Right lung (tissue), 10 donors: Measurements from ENCODE around the gene NR1D1. TPM values are rescaled to one million over a fixed set of nuclear protein-coding genes. Genes with fewer than 3 reads are reported as not detected.
"Not testable (repeated sequence)": the region's sequence is repeated elsewhere in the genome, so short reads cannot be mapped to it uniquely, and the experiment has no call there.

Experiments
- DNase-seq, 2 donors: peaks; one replicate each; pipeline ENCODE4 v3.0.0-alpha.2; 2013
- long read RNA-seq, 8 donors: transcript quantifications; one replicate each; lab custom pipeline, GENCODE V29; 2026
- polyA plus RNA-seq, 5 donors: library from polyadenylated mRNA; unstranded; fragments of 120-200 nt; gene quantifications; one replicate each; pipeline versions ENCODE4 v1.2.1 to v1.2.3, GENCODE V29; 2013; ENCODE audit warnings: inconsistent platforms in 1 of 5, low replicate concordance in 1 of 5; ENCODE audit not compliant: insufficient read length in 5 of 5, insufficient read depth in 1 of 5

The NR1D1 gene
- 1 to 10 TPM; 2.3 to 5.2 (median 4.6) TPM for polyA plus RNA-seq
- long read RNA-seq, donor 1, partial matches to known transcripts: 38 of 130 reads
- long read RNA-seq, donor 1, other reads (novel, unspliced or antisense): 92 of 130 reads
- long read RNA-seq, donor 2, partial matches to known transcripts: 62 of 62 reads
- long read RNA-seq, donor 2, other reads (novel, unspliced or antisense): 0 of 62 reads
- long read RNA-seq, donor 3: 0 reads
- long read RNA-seq, donor 4: 0 reads
- long read RNA-seq, donor 5, partial matches to known transcripts: 104 of 120 reads
- long read RNA-seq, donor 5, other reads (novel, unspliced or antisense): 16 of 120 reads
- long read RNA-seq, donor 6, partial matches to known transcripts: 281 of 289 reads
- long read RNA-seq, donor 6, other reads (novel, unspliced or antisense): 7 of 289 reads
- long read RNA-seq, donor 7: 0 reads
- long read RNA-seq, donor 8: 0 reads

DNA sequence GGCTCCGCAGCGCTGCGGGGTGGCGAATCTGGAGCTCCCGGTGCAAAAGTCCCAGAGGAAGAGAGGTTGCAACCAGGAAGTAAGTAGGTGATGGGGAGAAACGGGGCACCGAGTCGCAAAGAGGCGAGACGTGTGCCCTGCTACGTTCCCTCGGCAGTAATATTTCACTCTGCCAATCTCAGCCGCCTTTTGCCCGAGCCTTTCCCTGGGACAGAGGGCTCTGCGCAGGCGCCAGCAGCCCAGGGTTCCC is at the start of gene NR1D1:
Gene NR1D1 (minus strand): TSS at position 171 of the 250 bp plus-strand sequence. CDS start 495 bp downstream, outside the sequence.
- DNase-seq: no peak

DNA sequence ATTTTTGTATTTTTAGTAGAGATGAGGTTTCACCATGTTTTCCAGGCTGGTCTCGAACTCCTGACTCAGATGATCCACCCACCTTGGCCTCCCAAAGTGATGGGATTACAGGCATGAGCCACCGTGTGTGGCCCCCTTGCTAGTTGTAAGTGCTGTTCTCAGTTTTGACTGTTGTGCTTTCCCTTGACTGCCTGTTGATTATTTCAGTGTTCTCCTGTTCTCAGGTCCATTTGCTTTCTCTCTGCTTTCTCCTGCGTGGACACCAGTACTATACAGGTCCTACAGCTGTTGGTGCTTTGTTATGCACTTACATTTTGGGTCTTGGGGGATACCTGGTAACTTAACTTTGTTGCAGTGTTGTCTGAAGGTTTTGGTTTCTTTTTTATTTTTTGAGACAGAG is 48.1 kb upstream of the NR1D1 start:
- no peak for DNase-seq

DNA sequence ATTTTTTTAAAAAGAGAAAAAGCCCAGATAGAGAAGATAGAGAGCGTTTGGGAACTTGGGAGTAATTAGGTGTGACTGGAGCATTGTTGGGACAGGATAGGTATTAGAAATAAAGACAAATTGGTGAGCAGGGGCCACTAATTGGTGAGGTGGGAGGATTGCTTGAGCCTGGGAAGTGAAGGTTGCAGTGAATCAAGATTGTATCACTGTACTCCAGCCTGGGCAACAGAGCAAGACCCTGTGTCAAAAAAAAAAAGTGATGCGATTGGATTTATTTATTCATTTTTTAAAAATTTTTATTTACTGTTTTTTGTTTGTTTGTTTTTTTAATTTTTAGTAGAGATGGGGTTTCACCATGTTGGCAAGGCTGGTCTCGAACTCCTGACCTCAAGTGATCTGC is 45.1 kb upstream of the NR1D1 start:
- DNase-seq: no peak

DNA sequence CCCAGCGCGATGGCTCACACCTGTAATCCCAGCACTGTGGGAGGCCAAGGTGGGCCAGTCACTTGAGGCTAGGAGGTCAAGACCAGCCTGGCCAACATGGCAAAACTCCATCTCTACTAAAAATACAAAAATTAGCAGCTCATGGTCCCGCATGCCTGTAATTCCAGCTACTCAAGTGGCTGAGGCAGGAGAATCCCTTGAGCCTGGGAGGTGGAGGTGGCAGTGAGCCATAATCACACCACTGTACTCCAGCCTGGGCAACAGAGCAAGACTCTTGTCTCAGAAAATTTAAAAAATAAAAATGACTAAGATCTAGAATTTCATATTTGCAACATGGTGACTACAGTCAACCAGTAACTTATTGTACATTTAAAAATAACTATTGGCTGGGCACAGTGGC is 42.8 kb upstream of the NR1D1 start:
- not testable (repeated sequence) for DNase-seq

DNA sequence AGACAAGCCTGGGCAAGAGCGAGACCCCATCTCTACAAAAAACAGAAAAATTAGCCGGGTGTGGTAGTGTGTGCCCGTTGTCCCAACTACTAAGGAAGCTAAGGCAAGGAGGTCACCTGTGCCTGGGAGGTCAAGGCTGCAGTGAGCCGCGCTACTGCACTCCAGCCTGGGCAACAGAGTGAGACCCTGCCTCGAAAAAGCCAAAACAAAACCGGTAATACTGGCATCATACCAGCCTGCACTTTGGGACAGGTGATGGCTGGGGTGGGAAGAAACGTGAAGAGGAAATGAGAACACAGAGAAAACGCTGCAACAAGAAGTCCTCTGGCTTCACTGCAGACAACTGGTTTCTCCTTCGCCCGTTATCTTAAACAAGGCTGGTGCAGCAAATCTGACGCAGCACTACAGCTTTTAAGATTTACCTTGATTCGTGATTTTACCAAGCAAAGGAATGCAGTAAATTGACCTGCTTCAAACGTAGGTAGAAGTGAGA is 39.2 kb upstream of the NR1D1 start:
- DNase-seq: no peak

DNA sequence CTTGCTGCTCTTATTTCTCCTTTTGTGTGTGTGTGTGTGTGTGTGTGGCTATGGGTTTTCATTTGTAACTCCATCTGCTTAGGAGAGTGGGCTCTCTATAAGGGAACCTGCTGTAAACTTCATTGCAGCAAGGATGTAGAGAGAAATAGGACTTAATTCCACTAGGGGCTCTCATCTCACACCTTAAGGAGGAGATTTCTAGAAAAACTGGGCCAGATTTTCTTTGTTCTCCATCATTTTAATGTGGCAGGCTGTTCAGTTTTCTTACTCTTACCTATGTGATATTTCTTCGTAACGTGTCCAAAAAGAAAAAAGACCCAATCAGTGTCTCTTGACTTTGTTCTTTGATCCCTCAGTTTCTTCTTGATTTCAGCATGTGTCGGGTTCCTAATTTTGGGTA is 35.4 kb upstream of the NR1D1 start:
- no peak for DNase-seq

DNA sequence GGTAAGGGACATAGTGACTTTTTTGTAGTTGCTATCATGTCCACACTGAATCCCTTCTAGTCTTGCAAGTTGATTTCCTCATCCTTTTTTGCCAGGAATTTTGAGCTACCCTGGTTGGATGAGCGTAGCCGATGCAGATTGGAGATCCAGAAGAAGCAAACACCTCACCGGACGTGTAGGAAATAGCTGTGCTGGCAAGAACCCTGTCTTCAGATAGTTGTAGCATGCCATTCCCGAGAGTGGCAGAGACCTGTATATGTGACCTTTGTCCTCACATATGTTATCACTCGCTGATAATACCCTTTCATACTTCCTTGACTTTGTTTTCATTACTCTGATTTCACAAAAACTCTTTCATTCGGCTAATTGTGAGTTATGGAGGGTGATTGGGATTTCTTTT is 33.8 kb upstream of the NR1D1 start:
- no peak for DNase-seq

DNA sequence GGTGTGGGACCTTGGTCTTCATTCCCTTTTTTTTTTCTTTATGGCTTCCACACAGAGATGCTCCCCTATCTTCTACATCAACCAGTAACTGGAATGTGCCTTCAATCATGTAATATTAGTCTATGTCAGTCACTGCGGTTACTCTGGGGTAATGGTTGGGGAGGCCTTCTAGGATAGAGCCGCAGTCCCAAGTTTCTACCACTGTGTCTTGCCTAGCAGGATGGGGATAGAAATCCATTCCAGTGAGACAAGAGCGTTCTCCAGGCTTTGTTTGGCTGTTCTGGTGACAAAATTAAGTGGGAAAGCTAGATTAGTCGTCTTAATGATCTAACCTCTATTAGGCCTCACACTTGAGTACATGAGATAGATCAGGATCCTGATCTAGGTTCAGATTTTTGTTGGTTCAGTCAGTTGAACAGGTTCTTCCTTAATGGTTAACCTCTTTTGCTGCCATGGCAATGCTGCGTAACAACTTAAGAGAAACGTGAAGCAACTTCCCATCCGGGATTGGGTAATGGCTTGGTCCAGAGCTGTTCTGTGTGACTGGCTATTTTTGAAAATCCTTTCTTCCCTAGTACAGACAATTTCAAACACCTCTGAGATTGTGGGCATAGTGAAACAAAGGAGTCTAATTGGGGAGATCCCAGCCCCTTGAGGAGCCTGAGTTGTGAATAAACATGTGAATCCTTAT is 30.1 kb upstream of the NR1D1 start:
- DNase-seq: no peak

DNA sequence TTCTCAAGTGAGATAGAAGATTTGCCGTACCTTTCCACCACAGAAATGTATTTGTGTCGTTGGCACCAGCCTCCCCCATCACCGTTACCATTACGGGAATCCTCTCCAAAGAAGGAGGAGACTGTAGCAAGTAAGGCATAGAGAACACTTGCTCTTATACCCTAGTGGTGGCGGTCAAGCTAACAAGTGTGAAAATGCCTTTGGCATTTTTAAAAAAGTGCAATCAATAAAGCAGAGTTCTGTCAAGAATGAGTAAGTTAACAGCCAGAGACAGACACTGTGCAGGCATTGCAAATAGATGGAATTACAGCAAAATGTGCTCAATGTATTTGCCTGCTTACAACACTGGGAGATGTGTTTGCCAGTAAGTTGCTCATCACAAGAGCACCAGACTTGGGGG is 29.1 kb upstream of the NR1D1 start:
- DNase-seq: no peak

DNA sequence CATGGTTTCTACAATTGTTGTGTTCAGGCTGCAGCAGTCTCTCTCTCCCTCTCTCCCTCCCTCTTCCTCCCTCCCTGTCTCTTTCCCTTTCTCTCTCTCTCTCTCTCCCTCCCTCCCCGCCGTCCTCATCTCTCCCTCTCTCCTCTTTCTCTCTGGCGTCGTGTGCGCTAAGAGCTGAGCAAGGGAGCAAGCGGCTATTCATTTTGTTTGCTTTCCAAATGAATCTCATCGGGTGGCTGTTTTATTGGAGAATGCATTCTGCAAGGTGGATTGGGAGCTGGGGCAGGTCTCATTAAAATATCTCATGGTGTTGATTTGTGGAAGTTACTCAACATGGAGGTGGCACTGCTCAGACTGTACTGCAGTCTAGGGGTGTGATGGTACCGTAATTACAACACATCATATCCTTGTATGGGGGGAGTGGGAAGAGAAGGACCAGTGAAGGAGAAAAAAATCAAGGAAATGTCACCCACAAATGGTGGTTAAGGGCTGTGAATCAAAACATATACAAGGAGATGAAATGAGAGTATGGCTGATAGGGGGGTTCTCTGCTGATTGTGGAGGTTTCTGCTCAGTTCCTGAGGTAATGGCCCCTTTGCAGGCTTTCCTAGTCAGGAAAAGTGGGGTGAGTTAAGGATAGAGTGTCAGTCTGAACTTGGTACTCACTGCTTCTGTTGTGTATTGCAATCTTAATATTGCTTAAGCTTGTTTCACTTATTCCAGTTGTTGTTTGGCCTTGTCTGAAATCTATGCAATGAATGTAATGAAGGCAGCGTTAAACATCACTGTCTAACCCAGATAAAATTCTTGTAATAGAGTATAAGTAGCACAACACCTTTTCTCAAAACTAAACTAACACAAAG is 24.1 kb upstream of the NR1D1 start:
- no peak for DNase-seq

DNA sequence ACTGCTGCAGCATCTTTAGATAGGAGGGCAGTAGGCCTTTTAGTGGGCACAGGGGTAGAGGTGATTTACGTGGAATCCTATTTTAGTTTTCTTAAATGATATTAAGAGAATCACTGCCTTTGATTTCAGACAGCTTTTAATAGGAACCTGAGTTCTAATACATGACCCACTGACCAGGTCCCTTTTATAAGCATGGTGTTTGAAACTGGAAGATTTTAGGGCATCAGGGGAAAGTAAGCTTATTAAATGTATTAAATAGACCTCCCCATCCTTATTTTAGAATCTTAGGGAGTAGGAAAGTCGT is 23.4 kb upstream of the NR1D1 start:
- DNase-seq: no peak

DNA sequence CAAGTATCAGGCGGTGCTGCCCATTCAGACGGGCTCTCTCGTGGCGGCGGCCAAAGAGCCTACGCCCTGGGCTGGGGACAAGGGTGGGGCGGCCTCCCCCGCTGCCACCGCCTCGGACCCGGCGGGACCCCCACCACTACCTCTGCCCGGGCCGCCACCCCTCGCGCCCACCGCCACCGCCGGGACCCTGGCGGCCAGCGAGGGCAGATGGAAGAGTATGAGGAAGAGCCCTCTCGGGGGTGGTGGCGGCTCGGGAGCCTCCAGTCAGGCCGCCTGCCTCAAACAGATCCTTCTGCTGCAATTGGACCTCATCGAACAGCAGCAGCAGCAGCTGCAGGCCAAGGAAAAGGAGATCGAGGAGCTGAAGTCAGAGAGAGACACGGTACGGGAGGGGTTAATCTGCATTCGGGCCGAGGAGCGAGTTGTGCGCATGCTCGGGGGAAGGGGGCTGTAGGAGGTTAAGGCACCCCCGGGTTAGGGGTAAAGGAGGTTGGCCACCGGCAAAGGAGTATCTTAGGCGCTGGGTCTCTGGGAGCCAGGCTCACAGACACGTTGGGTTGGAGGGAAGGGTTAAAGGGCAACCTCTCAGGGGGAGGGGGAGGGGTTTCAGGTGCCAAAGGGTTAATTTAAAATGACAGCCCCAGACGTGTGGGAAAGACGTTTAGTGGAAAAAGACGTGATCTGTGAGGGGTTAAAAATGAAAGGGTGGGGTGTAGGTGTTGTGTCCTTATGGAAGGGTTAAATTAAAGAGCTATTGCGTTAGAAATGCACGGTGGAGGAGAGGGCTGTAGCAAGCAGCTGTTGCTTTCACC is 22.8 kb upstream of the NR1D1 start:
- no peak for DNase-seq

DNA sequence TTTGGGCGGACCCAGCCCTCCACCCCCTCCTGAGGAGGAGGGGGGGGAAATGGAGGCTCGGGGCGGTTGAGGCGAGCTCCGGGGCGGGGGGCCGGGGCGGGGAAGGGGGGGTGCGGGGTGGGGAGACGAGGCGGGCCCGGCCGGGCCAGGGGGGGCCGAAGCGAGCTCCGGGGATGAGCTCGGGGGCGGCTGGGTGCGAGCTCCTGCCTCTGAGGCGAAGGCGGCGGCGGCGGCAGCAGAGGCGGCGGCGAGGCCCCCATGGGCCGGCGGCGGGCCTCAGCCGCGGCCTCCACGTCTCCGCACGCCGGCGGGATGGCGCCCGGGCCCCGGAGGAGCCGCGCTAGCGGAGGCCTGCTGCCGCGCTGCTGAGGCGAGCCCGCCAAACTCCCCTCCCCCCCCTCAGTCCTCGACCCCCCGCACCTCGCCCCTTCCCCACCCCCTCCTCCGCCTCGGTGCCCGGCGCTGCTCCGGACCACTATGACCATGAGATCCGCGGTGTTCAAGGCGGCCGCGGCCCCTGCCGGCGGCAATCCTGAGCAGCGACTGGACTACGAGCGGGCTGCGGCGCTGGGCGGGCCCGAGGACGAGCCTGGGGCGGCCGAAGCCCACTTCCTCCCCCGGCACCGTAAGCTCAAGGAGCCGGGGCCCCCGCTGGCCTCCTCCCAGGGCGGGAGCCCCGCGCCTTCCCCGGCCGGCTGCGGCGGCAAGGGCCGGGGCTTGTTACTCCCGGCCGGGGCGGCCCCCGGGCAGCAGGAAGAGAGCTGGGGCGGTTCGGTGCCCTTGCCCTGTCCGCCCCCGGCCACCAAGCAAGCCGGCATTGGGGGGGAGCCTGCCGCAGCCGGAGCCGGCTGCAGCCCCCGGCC is 22.0 kb upstream of the NR1D1 start:
- DNase-seq: no peak

DNA sequence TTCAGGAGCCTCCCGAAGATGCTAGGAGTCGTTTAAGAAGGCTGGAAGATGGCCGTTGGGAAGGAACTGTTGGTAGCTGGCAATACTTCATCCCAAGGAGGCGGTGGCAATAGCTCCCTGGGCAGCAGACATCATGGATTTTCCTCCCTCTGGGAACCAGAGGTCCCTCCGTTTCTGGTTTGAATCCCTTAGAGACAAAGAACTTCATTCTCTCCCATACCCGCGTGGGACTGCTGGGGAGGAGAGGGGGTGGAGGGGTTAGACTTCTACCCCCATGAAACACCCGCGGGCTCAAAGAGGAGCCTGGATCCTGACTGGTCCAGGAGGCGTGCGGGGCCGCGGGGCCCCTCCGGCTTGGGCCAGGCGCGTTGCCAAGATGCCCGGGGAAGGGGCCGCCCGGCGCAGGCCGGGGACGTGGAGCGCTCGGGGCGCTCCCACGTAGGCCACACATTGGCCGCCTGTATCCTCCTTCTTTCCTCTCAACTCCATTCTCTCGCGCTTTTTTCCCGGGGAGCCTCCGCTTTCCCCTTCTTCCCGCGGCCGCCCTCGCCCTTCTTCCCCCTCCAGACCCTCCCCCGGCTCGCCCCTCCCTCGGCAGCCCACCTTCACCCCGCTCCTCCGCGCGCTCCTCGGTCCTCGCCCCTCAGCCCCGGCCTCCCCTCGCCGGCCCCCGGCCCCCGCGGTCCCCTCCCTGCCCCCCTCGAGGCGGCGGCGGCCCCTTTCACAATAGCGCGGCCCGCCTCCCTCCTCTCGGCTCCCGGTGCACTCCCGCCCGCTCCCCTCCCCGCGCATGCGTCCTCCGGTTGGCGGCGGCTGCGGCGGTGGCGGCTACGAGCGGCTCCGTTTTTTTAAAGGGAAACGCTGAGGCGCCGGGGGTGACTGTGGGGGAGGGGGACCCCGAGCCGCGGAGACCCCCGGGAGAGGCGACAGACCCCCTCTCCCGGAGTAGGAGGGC is 21.1 kb upstream of the NR1D1 start, which contains the start of gene MSL1:
Gene MSL1 (plus strand): TSS at position 791 of the 955 bp plus-strand sequence. CDS start 642 bp downstream, outside the sequence.
- DNase-seq: peak; percentile 89 to 91

DNA sequence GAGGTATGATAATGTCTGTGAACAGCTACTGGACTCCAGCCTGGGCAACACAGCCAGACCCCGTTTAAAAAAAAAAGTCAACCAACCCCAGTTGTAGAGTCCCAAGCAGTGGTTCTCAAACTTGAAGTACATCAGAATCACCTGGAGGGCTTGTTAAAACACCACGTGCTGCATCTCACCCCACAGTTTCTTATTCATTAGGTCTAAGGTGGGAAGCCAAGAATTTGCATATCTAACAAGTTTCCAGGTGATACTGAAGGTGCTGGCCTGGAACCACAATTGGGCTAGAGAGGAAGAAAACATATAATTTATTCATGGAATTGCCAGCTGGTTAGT is 14.7 kb upstream of the NR1D1 start:
- DNase-seq: no peak

DNA sequence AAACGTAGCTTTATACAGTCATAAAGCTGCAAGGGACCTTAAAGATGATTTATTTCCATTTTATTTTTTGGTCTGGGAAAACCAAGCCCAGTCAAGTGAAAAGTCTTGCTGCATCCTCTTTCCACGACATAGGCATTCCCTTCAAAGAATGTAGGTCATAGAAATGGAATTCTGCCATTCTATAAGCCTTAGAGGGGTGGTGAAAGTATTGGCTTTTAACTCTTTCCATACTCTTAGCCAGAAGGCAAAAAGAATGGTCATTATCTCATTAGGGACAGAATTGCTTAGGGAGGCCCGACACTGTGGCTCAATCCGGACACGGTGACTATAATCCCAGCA is 13.5 kb upstream of the NR1D1 start:
- no peak for DNase-seq

DNA sequence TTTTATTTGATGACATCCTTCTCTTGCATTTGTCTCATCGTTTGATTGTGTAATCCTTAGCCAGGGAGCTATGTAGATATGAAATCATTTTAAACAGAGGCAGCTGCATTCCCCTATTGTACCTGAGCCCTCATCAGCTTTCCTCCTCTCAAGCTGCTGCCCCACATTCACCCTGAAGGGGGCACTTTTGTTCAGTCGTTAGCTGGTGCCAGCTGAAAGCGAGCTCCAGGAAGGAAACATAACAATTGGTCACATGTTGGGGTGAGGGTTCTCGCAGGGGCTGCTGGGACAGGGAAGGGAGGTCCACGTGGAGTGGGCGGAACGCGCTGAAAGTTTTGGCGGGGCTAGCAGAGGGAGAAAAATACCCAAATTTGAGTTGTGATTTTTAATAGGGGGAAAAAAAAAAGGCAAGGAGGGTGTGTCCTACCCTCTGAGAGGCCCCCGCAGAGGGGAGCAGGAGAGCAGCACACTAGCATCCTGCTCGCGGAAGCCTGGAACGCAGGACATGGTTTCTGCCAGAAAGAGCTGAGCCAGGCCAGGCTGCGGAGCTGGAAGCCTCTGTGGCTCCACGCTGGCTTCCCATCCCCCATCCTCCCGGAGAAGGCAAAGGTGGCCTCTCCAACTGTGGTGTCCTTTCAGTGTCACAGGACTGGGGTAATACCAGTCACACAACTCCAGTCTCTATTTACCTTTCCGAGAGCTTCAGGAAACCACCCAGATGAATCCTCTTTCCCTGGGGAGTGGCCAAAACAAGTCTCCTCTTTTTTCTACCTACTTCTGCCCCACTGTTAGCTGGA is 12.9 kb upstream of the NR1D1 start:
- peak; percentile 94 to 95 for DNase-seq

DNA sequence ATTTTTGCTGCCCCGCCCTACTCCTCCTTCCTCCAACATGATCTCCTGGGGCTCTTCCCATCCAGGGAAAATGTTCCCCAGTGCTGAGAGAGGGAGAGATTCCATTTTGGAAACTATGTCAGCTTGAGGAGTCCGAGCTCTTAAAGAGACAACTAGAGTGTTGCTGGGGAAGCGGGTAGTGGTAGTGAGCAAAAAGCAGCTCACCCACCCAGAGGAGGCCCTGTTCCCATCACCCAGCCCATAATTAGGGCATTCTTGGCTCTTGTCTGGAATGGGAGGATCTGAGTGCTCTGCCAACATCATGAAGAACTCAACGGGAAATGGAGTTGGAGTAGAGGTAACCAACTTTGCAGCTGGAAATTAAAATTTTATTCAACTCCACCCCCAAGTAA is 12.3 kb upstream of the NR1D1 start:
- no peak for DNase-seq
